Large intestine (tissue), 3 donors: Measurements from ENCODE around the gene ZNF324. TPM values are rescaled to one million over a fixed set of nuclear protein-coding genes. Genes with fewer than 3 reads are reported as not detected.

Experiments used
- DNase-seq, 2 donors: peaks; one replicate each; pipeline versions ENCODE4 v3.0.0 to v3.0.0-alpha.2; 2013
- H3K27ac ChIP-seq: one replicate; pipeline ENCODE4 v1.5.1; 2013; ENCODE audit warnings: low read length
- H3K27me3 ChIP-seq: 2 replicates; pipeline ENCODE4 v1.6.1; 2013; ENCODE audit warnings: low read length; ENCODE audit not compliant: control insufficient read depth, insufficient read depth
- H3K36me3 ChIP-seq: 2 replicates; pipeline ENCODE4 v1.6.1; 2013; ENCODE audit warnings: low read length; ENCODE audit not compliant: control insufficient read depth, insufficient read depth
- H3K4me1 ChIP-seq: one replicate; pipeline ENCODE4 v1.6.1; 2013; ENCODE audit warnings: low read length; ENCODE audit not compliant: control insufficient read depth, insufficient read depth
- H3K4me3 ChIP-seq: one replicate; pipeline ENCODE4 v1.5.1; 2013; ENCODE audit warnings: low read length
- H3K9me3 ChIP-seq: one replicate; pipeline ENCODE4 v1.6.1; 2013; ENCODE audit warnings: mild to moderate bottlenecking, low read depth, low read length, moderate library complexity; ENCODE audit not compliant: control insufficient read depth
- WGBS: methylation state at CpG from one replicate; pipeline ENCODE4 v1.1.5; 2013; ENCODE audit warnings: low lambda C conversion rate; ENCODE audit not compliant: insufficient coverage; 5-methylcytosine and 5-hydroxymethylcytosine counted together
- polyA plus RNA-seq: library from polyadenylated mRNA; unstranded; fragments of 120-200 nt; gene quantifications from one replicate; pipeline ENCODE4 v1.2.1, GENCODE V29; 2013

Gene ZNF324
- polyA plus RNA-seq, 1 donor = 6.0 TPM

- H3K36me3 ChIP-seq = peaks cover 13% of the 10 kb centered on the region
- peak; percentile 95 for DNase-seq
- no peaks in the 10 kb centered on the region for H3K9me3 ChIP-seq
- peak overlapping the region; percentile 82 for H3K27ac ChIP-seq
- peaks cover 47% of the 10 kb centered on the region for H3K4me1 ChIP-seq
- WGBS = no CpG with 5 or more reads among the region's 66 CpGs
- H3K27me3 ChIP-seq = no peaks in the 10 kb centered on the region
- peak overlapping the region; percentile 40 for H3K4me3 ChIP-seq
These were observed 47.0 kb downstream of the ZNF324 start for GRCh38 chr19:58513694-58514563.

GRCh38 chr19:58514564-58515022, 47.7 kb downstream of the ZNF324 start:
- WGBS = no CpG with 5 or more reads among the region's 3 CpGs
- Histone ChIP-seq H3K9me3 (no peaks in the 10 kb centered on the region), H3K36me3 (peaks cover 13% of the 10 kb centered on the region), H3K4me3 (peak overlapping the region; percentile 40), H3K4me1 (peaks cover 47% of the 10 kb centered on the region), H3K27me3 (no peaks in the 10 kb centered on the region), H3K27ac (peak overlapping the region; percentile 52)
- no peak for DNase-seq

- no peak overlapping the region for H3K27ac ChIP-seq
- WGBS = no CpG with 5 or more reads among the region's 2 CpGs
- peaks cover 13% of the 10 kb centered on the region for H3K36me3 ChIP-seq
- H3K4me3 ChIP-seq = no peak overlapping the region
- no peaks in the 10 kb centered on the region for H3K27me3 ChIP-seq
- peaks cover 47% of the 10 kb centered on the region for H3K4me1 ChIP-seq
- DNase-seq = no peak
- H3K9me3 ChIP-seq = no peaks in the 10 kb centered on the region
These were observed 48.4 kb downstream of the ZNF324 start for GRCh38 chr19:58515259-58515658.

- Histone ChIP-seq H3K27ac (no peak overlapping the region), H3K4me1 (peaks cover 45% of the 10 kb centered on the region), H3K27me3 (no peaks in the 10 kb centered on the region), H3K9me3 (no peaks in the 10 kb centered on the region), H3K36me3 (peaks cover 13% of the 10 kb centered on the region), H3K4me3 (no peak overlapping the region)
- no peak for DNase-seq
- no CpG with 5 or more reads among the region's 25 CpGs for WGBS
These were observed 49.5 kb downstream of the ZNF324 start for GRCh38 chr19:58516246-58516836.

GRCh38 chr19:58516964-58517833, 50.3 kb downstream of the ZNF324 start:
- no peak overlapping the region for H3K27ac ChIP-seq
- peaks cover 13% of the 10 kb centered on the region for H3K36me3 ChIP-seq

GRCh38 chr19:58518256-58519086, 51.6 kb downstream of the ZNF324 start:
- DNase-seq = peak in 1 of 2 donors; percentile 46
- WGBS = no CpG with 5 or more reads among the region's 22 CpGs
- H3K36me3 ChIP-seq = peaks cover 13% of the 10 kb centered on the region
- no peaks in the 10 kb centered on the region for H3K9me3 ChIP-seq
- peak overlapping the region; percentile 99 for H3K27ac ChIP-seq
- peak overlapping the region; percentile 88 for H3K4me3 ChIP-seq
- peaks cover 28% of the 10 kb centered on the region for H3K4me1 ChIP-seq
- no peaks in the 10 kb centered on the region for H3K27me3 ChIP-seq

More at GRCh38 chr19:58516964-58517833, 50.3 kb downstream of the ZNF324 start:
- WGBS = no CpG with 5 or more reads among the region's 65 CpGs
- H3K4me1 ChIP-seq = peaks cover 40% of the 10 kb centered on the region
- no peak for DNase-seq
- no peaks in the 10 kb centered on the region for H3K9me3 ChIP-seq
- no peak overlapping the region for H3K4me3 ChIP-seq
- no peaks in the 10 kb centered on the region for H3K27me3 ChIP-seq

- no peaks in the 10 kb centered on the region for H3K9me3 ChIP-seq
- H3K27ac ChIP-seq = peak overlapping the region; percentile 99
- peaks cover 24% of the 10 kb centered on the region for H3K4me1 ChIP-seq
- WGBS = no CpG with 5 or more reads among the region's 14 CpGs
- peaks cover 13% of the 10 kb centered on the region for H3K36me3 ChIP-seq
- H3K4me3 ChIP-seq = peak overlapping the region; percentile 88
- H3K27me3 ChIP-seq = no peaks in the 10 kb centered on the region
- peak in 1 of 2 donors; percentile 56 for DNase-seq
These were observed 52.1 kb downstream of the ZNF324 start for GRCh38 chr19:58519087-58519354.

- WGBS = no CpG with 5 or more reads among the region's 87 CpGs
- peak; percentile 95 to 98 for DNase-seq
- Histone ChIP-seq H3K4me3 (peak within 1 kb of the TSS; percentile 88), H3K36me3 (peaks cover 13% of the 10 kb centered on the region), H3K27me3 (no peaks in the 10 kb centered on the region), H3K4me1 (peaks cover 21% of the 10 kb centered on the region), H3K9me3 (no peaks in the 10 kb centered on the region), H3K27ac (peak within 1 kb of the TSS; percentile 99)
These were observed 52.7 kb downstream of the ZNF324 start, which contains the start of gene ZBTB45 for GRCh38 chr19:58519355-58520256. Gene ZBTB45 (minus strand): TSS chr19:58519810. CDS start chr19:58517673, 2,137 bp downstream.

- H3K27me3 ChIP-seq = no peaks in the 10 kb centered on the region
- H3K4me1 ChIP-seq = peaks cover 21% of the 10 kb centered on the region
- H3K9me3 ChIP-seq = no peaks in the 10 kb centered on the region
- no peak for DNase-seq
- WGBS = no CpG with 5 or more reads among the region's 7 CpGs
- peak overlapping the region; percentile 88 for H3K4me3 ChIP-seq
- peaks cover 13% of the 10 kb centered on the region for H3K36me3 ChIP-seq
- peak overlapping the region; percentile 99 for H3K27ac ChIP-seq
These were observed 53.3 kb downstream of the ZNF324 start for GRCh38 chr19:58520257-58520599.
